Esophagus squamous epithelium (tissue), 4 donors: ENCODE data around the gene TESMIN.

Experiments used
- CTCF ChIP-seq, 6 experiments: fragments of 450-650 bp in 4 of 6; fragments of 200-600 bp in 2 of 6; sonication (generic) in 2 of 6; IDR thresholded peaks; one replicate each; pipeline ENCODE4 v1.5.1; 2016 to 2019; ENCODE audit warnings: antibody characterized with exemption in 6 of 6, mild to moderate bottlenecking in 4 of 6, moderate library complexity in 4 of 6
- POLR2A ChIP-seq, 4 donors: fragments of 450-650 bp; IDR thresholded peaks; one replicate each; pipeline ENCODE4 v1.6.1; 2017; ENCODE audit warnings: antibody characterized with exemption in 4 of 4, mild to moderate bottlenecking in 4 of 4, moderate library complexity in 3 of 4

GRCh38 chr11:68674461-68674860 is 76.9 kb downstream of the TESMIN start:
- TF ChIP-seq CTCF (IDR thresholded peaks at IDR 0.05) = no peak
- no peak for TF ChIP-seq POLR2A (IDR thresholded peaks at IDR 0.05)
